ENCODE measurements around the gene SULF2.
"Not testable (repeated sequence)": the region's sequence is repeated elsewhere in the genome, so short reads cannot be mapped to it uniquely, and the experiment has no call there.

Gene SULF2

GRCh38 chr20:47785311-47785853, at the start of gene SULF2:
Gene SULF2, minus strand, starts transcription at chr20:47785481. Its CDS starts 28,118 bp downstream, at chr20:47757363.
- no peaks in the 10 kb centered on the region for H3K9me3 ChIP-seq
- peak in 1 of 2 experiments; percentile 68 for DNase-seq (ENCODE audit: low spot score in 2 of 2)
- H3K36me3 ChIP-seq (replicated peaks) = no peaks in the 10 kb centered on the region
- peak within 1 kb of the TSS; percentile 47 for H3K4me3 ChIP-seq
- H3K4me1 ChIP-seq = peaks cover 10% of the 10 kb centered on the region
- no peaks in the 10 kb centered on the region for H3K27me3 ChIP-seq (ENCODE audit: low read depth)
- in situ Hi-C loops (cut with MboI; ENCODE audit: low sequenced_read_pairs) = loop anchor here (5.0 kb wide), 1 partner anchor 832 kb away; no protein-coding TSS in a partner anchor

- DNase-seq (ENCODE audit: low spot score in 2 of 2); H3K27me3 ChIP-seq (ENCODE audit: low read depth); H3K4me1 ChIP-seq; in situ Hi-C loops (cut with MboI; ENCODE audit: low sequenced_read_pairs); H3K9me3 ChIP-seq; H3K4me3 ChIP-seq; H3K36me3 ChIP-seq (replicated peaks): not testable (repeated sequence)
Observed at GRCh38 chr20:47831675-47832074, 46.4 kb upstream of the SULF2 start.

GRCh38 chr20:47826716-47827115, 41.4 kb upstream of the SULF2 start:
- H3K4me3 ChIP-seq; in situ Hi-C loops (cut with MboI; ENCODE audit: low sequenced_read_pairs); H3K36me3 ChIP-seq (replicated peaks); DNase-seq (ENCODE audit: low spot score in 2 of 2); H3K9me3 ChIP-seq; H3K27me3 ChIP-seq (ENCODE audit: low read depth); H3K4me1 ChIP-seq: not testable (repeated sequence)

GRCh38 chr20:47826006-47826405, 40.7 kb upstream of the SULF2 start:
- H3K36me3 ChIP-seq (replicated peaks); H3K4me1 ChIP-seq; H3K9me3 ChIP-seq; DNase-seq (ENCODE audit: low spot score in 2 of 2); in situ Hi-C loops (cut with MboI; ENCODE audit: low sequenced_read_pairs); H3K4me3 ChIP-seq; H3K27me3 ChIP-seq (ENCODE audit: low read depth): not testable (repeated sequence)

GRCh38 chr20:47825011-47825762, 39.9 kb upstream of the SULF2 start:
- Histone ChIP-seq H3K27me3 (ENCODE audit: low read depth) (no peaks in the 10 kb centered on the region), H3K4me3 (no peak overlapping the region), H3K9me3 (no peaks in the 10 kb centered on the region), H3K36me3 (replicated peaks) (no peaks in the 10 kb centered on the region), H3K4me1 (no peaks in the 10 kb centered on the region)
- in situ Hi-C loops (cut with MboI; ENCODE audit: low sequenced_read_pairs) = no loop called here
- DNase-seq (ENCODE audit: low spot score in 2 of 2) = no peak

- not testable (repeated sequence) for H3K27me3 ChIP-seq (ENCODE audit: low read depth); H3K4me3 ChIP-seq; DNase-seq (ENCODE audit: low spot score in 2 of 2); H3K4me1 ChIP-seq; H3K9me3 ChIP-seq; H3K36me3 ChIP-seq (replicated peaks)
- in situ Hi-C loops (cut with MboI; ENCODE audit: low sequenced_read_pairs) = loop anchor here (5.0 kb wide), 1 partner anchor 68 kb away; no protein-coding TSS in a partner anchor
Observed at GRCh38 chr20:47823941-47824340, 38.7 kb upstream of the SULF2 start.

- in situ Hi-C loops (cut with MboI; ENCODE audit: low sequenced_read_pairs) = loop anchor here (5.0 kb wide), 1 partner anchor 71 kb away; no protein-coding TSS in a partner anchor
- no peaks in the 10 kb centered on the region for H3K36me3 ChIP-seq (replicated peaks)
- H3K9me3 ChIP-seq = no peaks in the 10 kb centered on the region
- DNase-seq (ENCODE audit: low spot score in 2 of 2) = no peak
- H3K4me3 ChIP-seq = no peak overlapping the region
- no peaks in the 10 kb centered on the region for H3K4me1 ChIP-seq
- H3K27me3 ChIP-seq (ENCODE audit: low read depth) = no peaks in the 10 kb centered on the region
Observed at GRCh38 chr20:47821481-47822100, 36.3 kb upstream of the SULF2 start.

GRCh38 chr20:47818996-47819609, 33.8 kb upstream of the SULF2 start:
- Histone ChIP-seq H3K4me1 (no peaks in the 10 kb centered on the region), H3K27me3 (ENCODE audit: low read depth) (peaks cover 7% of the 10 kb centered on the region; the same call in 1 of the 2 replicates), H3K9me3 (no peaks in the 10 kb centered on the region), H3K36me3 (replicated peaks) (no peaks in the 10 kb centered on the region), H3K4me3 (no peak overlapping the region)
- no peak for DNase-seq (ENCODE audit: low spot score in 2 of 2)
- in situ Hi-C loops (cut with MboI; ENCODE audit: low sequenced_read_pairs) = no loop called here

- H3K36me3 ChIP-seq (replicated peaks) = no peaks in the 10 kb centered on the region
- H3K4me3 ChIP-seq = no peak overlapping the region
- H3K4me1 ChIP-seq = no peaks in the 10 kb centered on the region
- DNase-seq (ENCODE audit: low spot score in 2 of 2) = no peak
- H3K27me3 ChIP-seq (ENCODE audit: low read depth) = peaks cover 7% of the 10 kb centered on the region; the same call in 1 of the 2 replicates
- H3K9me3 ChIP-seq = no peaks in the 10 kb centered on the region
- in situ Hi-C loops (cut with MboI; ENCODE audit: low sequenced_read_pairs) = no loop called here
Observed at GRCh38 chr20:47818466-47818865, 33.2 kb upstream of the SULF2 start.

GRCh38 chr20:47818016-47818415, 32.7 kb upstream of the SULF2 start:
- in situ Hi-C loops (cut with MboI; ENCODE audit: low sequenced_read_pairs) = no loop called here
- no peak for DNase-seq (ENCODE audit: low spot score in 2 of 2)
- Histone ChIP-seq H3K4me3 (no peak overlapping the region), H3K4me1 (no peaks in the 10 kb centered on the region), H3K27me3 (ENCODE audit: low read depth) (peaks cover 7% of the 10 kb centered on the region; the same call in 1 of the 2 replicates), H3K36me3 (replicated peaks) (no peaks in the 10 kb centered on the region), H3K9me3 (no peaks in the 10 kb centered on the region)

GRCh38 chr20:47817573-47817972, 32.3 kb upstream of the SULF2 start:
- Histone ChIP-seq H3K9me3 (no peaks in the 10 kb centered on the region), H3K27me3 (ENCODE audit: low read depth) (peaks cover 7% of the 10 kb centered on the region; the same call in 1 of the 2 replicates), H3K36me3 (replicated peaks) (no peaks in the 10 kb centered on the region), H3K4me3 (no peak overlapping the region), H3K4me1 (no peaks in the 10 kb centered on the region)
- no peak for DNase-seq (ENCODE audit: low spot score in 2 of 2)
- in situ Hi-C loops (cut with MboI; ENCODE audit: low sequenced_read_pairs) = no loop called here

GRCh38 chr20:47816487-47817451, 31.5 kb upstream of the SULF2 start:
- Histone ChIP-seq H3K27me3 (ENCODE audit: low read depth) (peaks cover 13% of the 10 kb centered on the region), H3K4me1 (no peaks in the 10 kb centered on the region), H3K9me3 (no peaks in the 10 kb centered on the region), H3K36me3 (replicated peaks) (no peaks in the 10 kb centered on the region), H3K4me3 (no peak overlapping the region)
- in situ Hi-C loops (cut with MboI; ENCODE audit: low sequenced_read_pairs) = no loop called here
- DNase-seq (ENCODE audit: low spot score in 2 of 2) = no peak

- H3K36me3 ChIP-seq (replicated peaks) = no peaks in the 10 kb centered on the region
- DNase-seq (ENCODE audit: low spot score in 2 of 2) = no peak
- no peaks in the 10 kb centered on the region for H3K4me1 ChIP-seq
- no peak overlapping the region for H3K4me3 ChIP-seq
- H3K9me3 ChIP-seq = no peaks in the 10 kb centered on the region
- in situ Hi-C loops (cut with MboI; ENCODE audit: low sequenced_read_pairs) = no loop called here
- peaks cover 20% of the 10 kb centered on the region for H3K27me3 ChIP-seq (ENCODE audit: low read depth)
Observed at GRCh38 chr20:47815866-47816265, 30.6 kb upstream of the SULF2 start.

Measured in HAP-1 (cell line).